OCI-LY7 (cell line): ENCODE measurements around the gene ANKRD40. TPM values are rescaled to one million over a fixed set of nuclear protein-coding genes. Genes with fewer than 3 reads are reported as not detected.
A peak's percentile ranks its signal among the peaks of the same experiment; 100 is the strongest.

Experiments used
- BruUV-seq: library from RNA; stranded (reverse); fragments of 400-500 nt; replicated peaks from 2 replicates; lab custom pipeline; 2021; lab: Mats Ljungman, UMichigan
- CTCF ChIA-PET: fragments of 300-600 bp; sonication (Branson Sonifier 250); formaldehyde crosslinking; loops from one replicate; lab custom pipeline; 2022; ENCODE audit warnings: antibody characterized with exemption; ENCODE audit not compliant: unreplicated experiment; lab: Charles Lee
- POLR2A ChIA-PET: fragments of 300-600 bp; sonication (Branson Sonifier 250); formaldehyde crosslinking; loops from one replicate; lab custom pipeline; 2022; ENCODE audit warnings: antibody characterized with exemption; lab: Charles Lee
- DNase-seq: peaks from one replicate; pipeline ENCODE4 v3.0.0-alpha.2; 2015; ENCODE audit warnings: low spot score
- H2AFZ ChIP-seq: fragments of 200-600 bp; sonication (generic), shearing (Covaris generic); 2 replicates; pipeline ENCODE4 v1.6.1; 2014; ENCODE audit warnings: mild to moderate bottlenecking, antibody characterized with exemption, low read length, moderate library complexity
- H3K27ac ChIP-seq: fragments of 200-600 bp; sonication (generic); 2 replicates; pipeline ENCODE4 v1.5.1; 2014; ENCODE audit warnings: mixed run types, low read depth, mild to moderate bottlenecking, moderate library complexity, low read length, inconsistent platforms; ENCODE audit not compliant: poor library complexity, severe bottlenecking
- H3K36me3 ChIP-seq: fragments of 200-600 bp; sonication (generic); 2 replicates; pipeline ENCODE4 v1.6.1; 2014; ENCODE audit warnings: mild to moderate bottlenecking, antibody characterized with exemption, low read length, moderate library complexity, mixed read lengths; ENCODE audit not compliant: insufficient read depth
- H3K4me1 ChIP-seq: fragments of 200-600 bp; sonication (generic); 2 replicates; pipeline ENCODE4 v1.5.1; 2014; ENCODE audit warnings: mild to moderate bottlenecking, low read length; ENCODE audit not compliant: insufficient read depth, poor library complexity, severe bottlenecking
- H3K4me2 ChIP-seq: fragments of 200-600 bp; sonication (generic); 2 replicates; pipeline ENCODE4 v1.6.1; 2014; ENCODE audit warnings: mild to moderate bottlenecking, low read length
- H3K4me3 ChIP-seq: fragments of 200-600 bp; sonication (generic); 2 replicates; pipeline ENCODE4 v1.5.1; 2014; ENCODE audit warnings: mild to moderate bottlenecking, low read depth, low read length; ENCODE audit not compliant: poor library complexity, severe bottlenecking
- H3K79me2 ChIP-seq: fragments of 200-600 bp; sonication (generic); 2 replicates; pipeline ENCODE4 v1.6.1; 2016; ENCODE audit warnings: low read depth, mild to moderate bottlenecking, low read length, moderate library complexity, mixed read lengths; ENCODE audit not compliant: insufficient read depth
- H3K9me2 ChIP-seq: fragments of 200-600 bp; sonication (generic); 2 replicates; pipeline ENCODE4 v1.6.1; 2016; ENCODE audit warnings: mild to moderate bottlenecking, low read length, mixed read lengths; ENCODE audit not compliant: insufficient read depth
- H3K9me3 ChIP-seq: fragments of 200-600 bp; sonication (generic); 2 replicates; pipeline ENCODE4 v1.6.1; 2014; ENCODE audit warnings: mild to moderate bottlenecking, mixed run types, low read length, mixed read lengths
- H4K20me1 ChIP-seq: fragments of 200-600 bp; sonication (generic); 2 replicates; pipeline ENCODE4 v1.6.1; 2014; ENCODE audit warnings: mild to moderate bottlenecking, antibody characterized with exemption, low read length, moderate library complexity, mixed read lengths; ENCODE audit not compliant: insufficient read depth
- EZH2phosphoT487 ChIP-seq: fragments of 200-600 bp; sonication (generic); IDR thresholded peaks from 2 replicates; pipeline ENCODE4 v1.6.1; 2018; ENCODE audit warnings: low read depth, borderline replicate concordance, mild to moderate bottlenecking, mixed run types, antibody characterized with exemption, low read length, moderate library complexity, mixed read lengths
- intact Hi-C: fragments of 100-400 bp; cut with micrococcal nuclease; formaldehyde crosslinking; loops from one replicate; pipeline ENCODE4 v1.10.0; 2022; ENCODE audit not compliant: unreplicated experiment
- total RNA-seq, 2 experiments: library from RNA; depleted of rRNA in 1 of 2; stranded (reverse); fragments of >200 nt in 1 of 2; shearing (Covaris generic) in 1 of 2; gene quantifications; 2 replicates each; pipeline ENCODE4 v1.2.3, GENCODE V29; 2014 to 2022
- TF ChIP-seq, protein P1 (sequence below): fragments of 200-600 bp; sonication (generic); conservative IDR thresholded peaks from 2 replicates; pipeline ENCODE4 v1.5.1; 2014; ENCODE audit warnings: mild to moderate bottlenecking, antibody characterized with exemption, low read length, moderate library complexity, mixed read lengths

ANKRD40 gene
- total RNA-seq, 2 experiments from 2014 or later: 27.7 to 47.9 TPM

DNA sequence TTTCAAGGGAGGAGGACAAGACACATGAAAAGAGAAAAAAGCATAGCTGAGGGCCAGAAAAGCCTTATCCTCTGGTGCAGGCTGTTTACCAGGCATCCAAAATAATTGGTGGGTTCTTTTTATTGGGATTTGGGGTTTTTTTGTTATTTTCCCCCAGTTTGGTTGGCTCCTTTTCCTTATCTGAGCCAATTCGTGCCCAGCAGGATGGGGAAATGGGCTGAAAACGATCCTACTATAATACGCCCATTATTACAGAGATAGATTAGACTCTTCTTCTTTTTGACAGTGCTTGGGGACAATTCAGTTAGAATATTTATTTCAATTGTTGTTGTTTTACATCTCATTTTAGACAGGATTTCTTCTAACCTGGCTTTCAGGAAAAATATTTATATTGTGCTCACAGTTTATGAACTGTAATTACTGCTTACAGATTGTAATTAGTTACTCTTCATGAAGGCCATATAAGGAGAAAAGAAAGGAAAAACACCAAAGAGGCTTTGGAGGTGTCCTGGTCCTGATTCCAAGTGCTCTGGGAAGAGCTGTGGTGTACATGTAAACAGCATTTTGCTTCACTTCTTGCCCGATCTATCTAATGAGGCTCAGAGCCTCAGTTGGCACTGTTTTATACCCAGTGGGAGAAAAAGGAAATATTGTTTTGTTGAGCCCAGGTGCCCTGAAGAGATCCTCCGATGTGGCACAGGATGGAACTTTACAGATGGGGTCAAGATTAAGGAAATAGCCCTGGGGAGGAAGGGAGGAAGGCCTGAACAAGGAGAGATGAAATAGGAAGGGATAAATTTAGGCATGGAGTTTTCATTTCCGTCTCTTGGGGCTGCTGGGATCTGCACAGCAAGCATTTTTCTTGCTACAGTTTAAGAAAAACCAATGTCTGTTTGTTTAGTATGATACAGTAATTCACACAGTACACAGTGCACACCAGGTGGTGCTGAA is 611 bp upstream of the ANKRD40 start:
- intact Hi-C loops: loop anchor here (1.0 to 10.0 kb wide), 3 partner anchors 11 to 224 kb away; partner anchors contain the start of genes LUC7L3 and TOB1
- ChIA-PET CTCF (interaction anchor here (0.6 kb wide), 1 partner anchor 11 kb away, joined by 3 read pairs; the partner anchor contains the start of gene LUC7L3), POLR2A (interaction anchor here (0.5 to 1.4 kb wide), 5 partner anchors 10 to 967 kb away, joined by 3 to 9 read pairs (median 4); partner anchors contain the start of gene LUC7L3)
- H4K20me1 ChIP-seq: no peaks in the 10 kb centered on the region; the same call in 1 of the 2 replicates
- BruUV-seq: TSS peak; percentile 97
- no peaks in the 10 kb centered on the region for H3K9me2 ChIP-seq
- peaks cover 32% of the 10 kb centered on the region for H3K4me1 ChIP-seq
- DNase-seq: peak; percentile 50
- peak overlapping the region; percentile 96 for H3K4me2 ChIP-seq
- no peak for TF ChIP-seq EZH2phosphoT487
- TF ChIP-seq, protein P1, sequence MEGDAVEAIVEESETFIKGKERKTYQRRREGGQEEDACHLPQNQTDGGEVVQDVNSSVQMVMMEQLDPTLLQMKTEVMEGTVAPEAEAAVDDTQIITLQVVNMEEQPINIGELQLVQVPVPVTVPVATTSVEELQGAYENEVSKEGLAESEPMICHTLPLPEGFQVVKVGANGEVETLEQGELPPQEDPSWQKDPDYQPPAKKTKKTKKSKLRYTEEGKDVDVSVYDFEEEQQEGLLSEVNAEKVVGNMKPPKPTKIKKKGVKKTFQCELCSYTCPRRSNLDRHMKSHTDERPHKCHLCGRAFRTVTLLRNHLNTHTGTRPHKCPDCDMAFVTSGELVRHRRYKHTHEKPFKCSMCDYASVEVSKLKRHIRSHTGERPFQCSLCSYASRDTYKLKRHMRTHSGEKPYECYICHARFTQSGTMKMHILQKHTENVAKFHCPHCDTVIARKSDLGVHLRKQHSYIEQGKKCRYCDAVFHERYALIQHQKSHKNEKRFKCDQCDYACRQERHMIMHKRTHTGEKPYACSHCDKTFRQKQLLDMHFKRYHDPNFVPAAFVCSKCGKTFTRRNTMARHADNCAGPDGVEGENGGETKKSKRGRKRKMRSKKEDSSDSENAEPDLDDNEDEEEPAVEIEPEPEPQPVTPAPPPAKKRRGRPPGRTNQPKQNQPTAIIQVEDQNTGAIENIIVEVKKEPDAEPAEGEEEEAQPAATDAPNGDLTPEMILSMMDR: 0 out of 2 replicates have a peak, but pooled peaks have one; percentile 37
- H3K79me2 ChIP-seq: peaks cover 34% of the 10 kb centered on the region
- H3K27ac ChIP-seq: peak overlapping the region; percentile 86
- H3K9me3 ChIP-seq: no peaks in the 10 kb centered on the region
- H2AFZ ChIP-seq: peak overlapping the region; percentile 95
- peaks cover 25% of the 10 kb centered on the region for H3K36me3 ChIP-seq
- peak overlapping the region; percentile 92 for H3K4me3 ChIP-seq

DNA sequence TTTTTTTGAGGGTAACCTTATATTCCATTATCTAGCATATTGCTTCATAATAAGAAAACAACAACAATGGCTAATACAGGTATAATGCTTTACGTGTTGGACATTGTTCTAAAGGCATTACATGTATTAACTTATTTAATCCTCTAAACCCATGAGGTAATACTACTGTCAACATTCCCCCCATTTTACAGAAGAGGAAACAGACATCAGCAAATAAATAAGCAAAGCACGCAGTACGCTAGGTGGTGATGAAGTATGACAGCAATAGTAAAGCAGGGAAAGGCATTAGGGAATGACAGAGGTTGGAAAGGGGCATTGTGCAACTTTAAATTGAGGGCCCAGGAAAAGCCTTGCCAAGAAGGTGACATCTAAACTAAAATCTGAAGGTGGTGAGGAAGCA is 4.6 kb downstream of the ANKRD40 start:
- ChIA-PET CTCF (no interaction called here), POLR2A (no interaction called here)
- H4K20me1 ChIP-seq: no peaks in the 10 kb centered on the region; the same call in 1 of the 2 replicates
- H3K9me2 ChIP-seq: no peaks in the 10 kb centered on the region
- H3K36me3 ChIP-seq: peaks cover 73% of the 10 kb centered on the region
- intact Hi-C loops: loop anchor here (10.0 kb wide), 1 partner anchor 218 kb away; no protein-coding TSS in a partner anchor
- no TSS peak for BruUV-seq
- peaks cover 52% of the 10 kb centered on the region for H3K79me2 ChIP-seq
- TF ChIP-seq, protein P1: no peak
- TF ChIP-seq EZH2phosphoT487: no peak
- no peak for DNase-seq
- no peak overlapping the region for H3K4me3 ChIP-seq
- peaks cover 8% of the 10 kb centered on the region for H3K4me1 ChIP-seq
- no peaks in the 10 kb centered on the region for H3K9me3 ChIP-seq
- no peak overlapping the region for H3K27ac ChIP-seq
- H2AFZ ChIP-seq: no peak overlapping the region
- peak overlapping the region; percentile 22; the same call in 1 of the 2 replicates for H3K4me2 ChIP-seq
